Measurements from ENCODE around the gene CHRD. TPM values are rescaled to one million over a fixed set of nuclear protein-coding genes. Genes with fewer than 3 reads are reported as not detected.
A peak's percentile ranks its signal among the peaks of the same experiment; 100 is the strongest.

The CHRD gene
- total RNA-seq, 1 experiment from 2014 or later = 2.7 TPM

DNA sequence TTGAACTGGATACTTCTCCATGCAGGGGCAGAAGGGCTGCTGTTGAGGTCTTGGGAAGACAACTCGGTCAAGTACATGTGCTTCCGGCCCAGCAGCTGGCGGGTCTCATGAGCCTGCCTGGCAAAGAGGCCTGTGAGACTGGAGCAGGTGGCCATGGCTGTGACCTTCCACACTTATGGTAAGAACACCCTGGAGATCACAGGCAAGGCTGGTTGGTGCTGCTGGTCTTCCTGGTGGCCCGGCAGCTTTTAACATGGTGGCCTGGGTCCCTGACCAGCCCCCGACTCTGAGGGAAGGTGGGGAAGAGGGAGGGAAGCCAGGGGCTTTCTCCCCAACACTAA is 15.4 kb downstream of the CHRD start (continued):
- no peak for TF ChIP-seq ZNF219 (CRISPR knock-in tag; IDR thresholded peaks at IDR 0.05; ENCODE audit: borderline replicate concordance)
- TF ChIP-seq, protein P1, sequence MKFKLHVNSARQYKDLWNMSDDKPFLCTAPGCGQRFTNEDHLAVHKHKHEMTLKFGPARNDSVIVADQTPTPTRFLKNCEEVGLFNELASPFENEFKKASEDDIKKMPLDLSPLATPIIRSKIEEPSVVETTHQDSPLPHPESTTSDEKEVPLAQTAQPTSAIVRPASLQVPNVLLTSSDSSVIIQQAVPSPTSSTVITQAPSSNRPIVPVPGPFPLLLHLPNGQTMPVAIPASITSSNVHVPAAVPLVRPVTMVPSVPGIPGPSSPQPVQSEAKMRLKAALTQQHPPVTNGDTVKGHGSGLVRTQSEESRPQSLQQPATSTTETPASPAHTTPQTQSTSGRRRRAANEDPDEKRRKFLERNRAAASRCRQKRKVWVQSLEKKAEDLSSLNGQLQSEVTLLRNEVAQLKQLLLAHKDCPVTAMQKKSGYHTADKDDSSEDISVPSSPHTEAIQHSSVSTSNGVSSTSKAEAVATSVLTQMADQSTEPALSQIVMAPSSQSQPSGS (CRISPR knock-in tag; IDR thresholded peaks at IDR 0.05; ENCODE audit: borderline replicate concordance, low read depth) = no peak
- no peak for TF ChIP-seq ZNF121 (CRISPR knock-in tag; IDR thresholded peaks at IDR 0.05)
- TF ChIP-seq ZNF671 (CRISPR knock-in tag; IDR thresholded peaks at IDR 0.05) = no peak
- TF ChIP-seq RELA (CRISPR knock-in tag; IDR thresholded peaks at IDR 0.05; ENCODE audit: borderline replicate concordance) = no peak
- TF ChIP-seq ATF1 (CRISPR knock-in tag; IDR thresholded peaks at IDR 0.05) = no peak

DNA sequence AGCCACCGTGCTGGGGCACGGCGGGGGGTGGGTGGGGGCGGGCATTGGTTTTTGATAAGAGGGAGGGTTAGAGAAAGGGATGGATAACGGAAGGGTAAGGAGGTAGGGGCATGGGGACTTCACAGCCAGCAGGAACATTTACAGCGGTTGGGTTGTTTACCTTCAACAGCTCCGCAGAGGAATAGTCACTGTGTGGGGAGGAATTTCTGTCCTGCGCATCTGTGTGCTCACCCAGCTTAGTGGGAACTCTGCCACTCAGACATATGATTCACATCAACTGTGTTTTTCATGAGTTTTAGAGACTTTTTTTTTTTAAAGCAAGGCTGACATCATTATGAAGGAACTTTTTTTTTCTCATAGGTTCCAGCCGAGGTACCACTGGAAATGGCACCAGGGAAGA is 19.6 kb downstream of the CHRD start:
- no peak for TF ChIP-seq ZNF671 (CRISPR knock-in tag; IDR thresholded peaks at IDR 0.05)
- no peak for TF ChIP-seq GABPB1 (CRISPR knock-in tag; IDR thresholded peaks at IDR 0.05)
- TF ChIP-seq, protein P2, sequence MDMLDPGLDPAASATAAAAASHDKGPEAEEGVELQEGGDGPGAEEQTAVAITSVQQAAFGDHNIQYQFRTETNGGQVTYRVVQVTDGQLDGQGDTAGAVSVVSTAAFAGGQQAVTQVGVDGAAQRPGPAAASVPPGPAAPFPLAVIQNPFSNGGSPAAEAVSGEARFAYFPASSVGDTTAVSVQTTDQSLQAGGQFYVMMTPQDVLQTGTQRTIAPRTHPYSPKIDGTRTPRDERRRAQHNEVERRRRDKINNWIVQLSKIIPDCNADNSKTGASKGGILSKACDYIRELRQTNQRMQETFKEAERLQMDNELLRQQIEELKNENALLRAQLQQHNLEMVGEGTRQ (CRISPR knock-in tag; IDR thresholded peaks at IDR 0.05) = no peak
- TF ChIP-seq, protein P3, sequence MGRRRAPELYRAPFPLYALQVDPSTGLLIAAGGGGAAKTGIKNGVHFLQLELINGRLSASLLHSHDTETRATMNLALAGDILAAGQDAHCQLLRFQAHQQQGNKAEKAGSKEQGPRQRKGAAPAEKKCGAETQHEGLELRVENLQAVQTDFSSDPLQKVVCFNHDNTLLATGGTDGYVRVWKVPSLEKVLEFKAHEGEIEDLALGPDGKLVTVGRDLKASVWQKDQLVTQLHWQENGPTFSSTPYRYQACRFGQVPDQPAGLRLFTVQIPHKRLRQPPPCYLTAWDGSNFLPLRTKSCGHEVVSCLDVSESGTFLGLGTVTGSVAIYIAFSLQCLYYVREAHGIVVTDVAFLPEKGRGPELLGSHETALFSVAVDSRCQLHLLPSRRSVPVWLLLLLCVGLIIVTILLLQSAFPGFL (CRISPR knock-in tag; IDR thresholded peaks at IDR 0.05; ENCODE audit: borderline replicate concordance) = no peak
- no peak for TF ChIP-seq TEAD1 (CRISPR knock-in tag; IDR thresholded peaks at IDR 0.05)
- TF ChIP-seq NFE2L1 (CRISPR knock-in tag; IDR thresholded peaks at IDR 0.05) = no peak
- TF ChIP-seq, protein P4, sequence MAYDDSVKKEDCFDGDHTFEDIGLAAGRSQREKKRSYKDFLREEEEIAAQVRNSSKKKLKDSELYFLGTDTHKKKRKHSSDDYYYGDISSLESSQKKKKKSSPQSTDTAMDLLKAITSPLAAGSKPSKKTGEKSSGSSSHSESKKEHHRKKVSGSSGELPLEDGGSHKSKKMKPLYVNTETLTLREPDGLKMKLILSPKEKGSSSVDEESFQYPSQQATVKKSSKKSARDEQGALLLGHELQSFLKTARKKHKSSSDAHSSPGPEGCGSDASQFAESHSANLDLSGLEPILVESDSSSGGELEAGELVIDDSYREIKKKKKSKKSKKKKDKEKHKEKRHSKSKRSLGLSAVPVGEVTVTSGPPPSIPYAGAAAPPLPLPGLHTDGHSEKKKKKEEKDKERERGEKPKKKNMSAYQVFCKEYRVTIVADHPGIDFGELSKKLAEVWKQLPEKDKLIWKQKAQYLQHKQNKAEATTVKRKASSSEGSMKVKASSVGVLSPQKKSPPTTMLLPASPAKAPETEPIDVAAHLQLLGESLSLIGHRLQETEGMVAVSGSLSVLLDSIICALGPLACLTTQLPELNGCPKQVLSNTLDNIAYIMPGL (CRISPR knock-in tag; IDR thresholded peaks at IDR 0.05) = no peak
- TF ChIP-seq, protein P5, sequence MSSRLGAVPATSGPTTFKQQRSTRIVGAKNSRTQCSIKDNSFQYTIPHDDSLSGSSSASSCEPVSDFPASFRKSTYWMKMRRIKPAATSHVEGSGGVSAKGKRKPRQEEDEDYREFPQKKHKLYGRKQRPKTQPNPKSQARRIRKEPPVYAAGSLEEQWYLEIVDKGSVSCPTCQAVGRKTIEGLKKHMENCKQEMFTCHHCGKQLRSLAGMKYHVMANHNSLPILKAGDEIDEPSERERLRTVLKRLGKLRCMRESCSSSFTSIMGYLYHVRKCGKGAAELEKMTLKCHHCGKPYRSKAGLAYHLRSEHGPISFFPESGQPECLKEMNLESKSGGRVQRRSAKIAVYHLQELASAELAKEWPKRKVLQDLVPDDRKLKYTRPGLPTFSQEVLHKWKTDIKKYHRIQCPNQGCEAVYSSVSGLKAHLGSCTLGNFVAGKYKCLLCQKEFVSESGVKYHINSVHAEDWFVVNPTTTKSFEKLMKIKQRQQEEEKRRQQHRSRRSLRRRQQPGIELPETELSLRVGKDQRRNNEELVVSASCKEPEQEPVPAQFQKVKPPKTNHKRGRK (CRISPR knock-in tag; IDR thresholded peaks at IDR 0.05; ENCODE audit: borderline replicate concordance) = no peak
- TF ChIP-seq, protein P6, sequence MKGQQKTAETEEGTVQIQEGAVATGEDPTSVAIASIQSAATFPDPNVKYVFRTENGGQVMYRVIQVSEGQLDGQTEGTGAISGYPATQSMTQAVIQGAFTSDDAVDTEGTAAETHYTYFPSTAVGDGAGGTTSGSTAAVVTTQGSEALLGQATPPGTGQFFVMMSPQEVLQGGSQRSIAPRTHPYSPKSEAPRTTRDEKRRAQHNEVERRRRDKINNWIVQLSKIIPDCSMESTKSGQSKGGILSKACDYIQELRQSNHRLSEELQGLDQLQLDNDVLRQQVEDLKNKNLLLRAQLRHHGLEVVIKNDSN (CRISPR knock-in tag; IDR thresholded peaks at IDR 0.05) = no peak
- no peak for TF ChIP-seq EMX1 (CRISPR knock-in tag; IDR thresholded peaks at IDR 0.05)
- no peak for TF ChIP-seq TEAD4 (CRISPR knock-in tag; IDR thresholded peaks at IDR 0.05)
- TF ChIP-seq, protein P7, sequence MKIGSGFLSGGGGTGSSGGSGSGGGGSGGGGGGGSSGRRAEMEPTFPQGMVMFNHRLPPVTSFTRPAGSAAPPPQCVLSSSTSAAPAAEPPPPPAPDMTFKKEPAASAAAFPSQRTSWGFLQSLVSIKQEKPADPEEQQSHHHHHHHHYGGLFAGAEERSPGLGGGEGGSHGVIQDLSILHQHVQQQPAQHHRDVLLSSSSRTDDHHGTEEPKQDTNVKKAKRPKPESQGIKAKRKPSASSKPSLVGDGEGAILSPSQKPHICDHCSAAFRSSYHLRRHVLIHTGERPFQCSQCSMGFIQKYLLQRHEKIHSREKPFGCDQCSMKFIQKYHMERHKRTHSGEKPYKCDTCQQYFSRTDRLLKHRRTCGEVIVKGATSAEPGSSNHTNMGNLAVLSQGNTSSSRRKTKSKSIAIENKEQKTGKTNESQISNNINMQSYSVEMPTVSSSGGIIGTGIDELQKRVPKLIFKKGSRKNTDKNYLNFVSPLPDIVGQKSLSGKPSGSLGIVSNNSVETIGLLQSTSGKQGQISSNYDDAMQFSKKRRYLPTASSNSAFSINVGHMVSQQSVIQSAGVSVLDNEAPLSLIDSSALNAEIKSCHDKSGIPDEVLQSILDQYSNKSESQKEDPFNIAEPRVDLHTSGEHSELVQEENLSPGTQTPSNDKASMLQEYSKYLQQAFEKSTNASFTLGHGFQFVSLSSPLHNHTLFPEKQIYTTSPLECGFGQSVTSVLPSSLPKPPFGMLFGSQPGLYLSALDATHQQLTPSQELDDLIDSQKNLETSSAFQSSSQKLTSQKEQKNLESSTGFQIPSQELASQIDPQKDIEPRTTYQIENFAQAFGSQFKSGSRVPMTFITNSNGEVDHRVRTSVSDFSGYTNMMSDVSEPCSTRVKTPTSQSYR (CRISPR knock-in tag; IDR thresholded peaks at IDR 0.05) = no peak
- TF ChIP-seq NFATC4 (CRISPR knock-in tag; IDR thresholded peaks at IDR 0.05) = no peak
- TF ChIP-seq, protein P8, sequence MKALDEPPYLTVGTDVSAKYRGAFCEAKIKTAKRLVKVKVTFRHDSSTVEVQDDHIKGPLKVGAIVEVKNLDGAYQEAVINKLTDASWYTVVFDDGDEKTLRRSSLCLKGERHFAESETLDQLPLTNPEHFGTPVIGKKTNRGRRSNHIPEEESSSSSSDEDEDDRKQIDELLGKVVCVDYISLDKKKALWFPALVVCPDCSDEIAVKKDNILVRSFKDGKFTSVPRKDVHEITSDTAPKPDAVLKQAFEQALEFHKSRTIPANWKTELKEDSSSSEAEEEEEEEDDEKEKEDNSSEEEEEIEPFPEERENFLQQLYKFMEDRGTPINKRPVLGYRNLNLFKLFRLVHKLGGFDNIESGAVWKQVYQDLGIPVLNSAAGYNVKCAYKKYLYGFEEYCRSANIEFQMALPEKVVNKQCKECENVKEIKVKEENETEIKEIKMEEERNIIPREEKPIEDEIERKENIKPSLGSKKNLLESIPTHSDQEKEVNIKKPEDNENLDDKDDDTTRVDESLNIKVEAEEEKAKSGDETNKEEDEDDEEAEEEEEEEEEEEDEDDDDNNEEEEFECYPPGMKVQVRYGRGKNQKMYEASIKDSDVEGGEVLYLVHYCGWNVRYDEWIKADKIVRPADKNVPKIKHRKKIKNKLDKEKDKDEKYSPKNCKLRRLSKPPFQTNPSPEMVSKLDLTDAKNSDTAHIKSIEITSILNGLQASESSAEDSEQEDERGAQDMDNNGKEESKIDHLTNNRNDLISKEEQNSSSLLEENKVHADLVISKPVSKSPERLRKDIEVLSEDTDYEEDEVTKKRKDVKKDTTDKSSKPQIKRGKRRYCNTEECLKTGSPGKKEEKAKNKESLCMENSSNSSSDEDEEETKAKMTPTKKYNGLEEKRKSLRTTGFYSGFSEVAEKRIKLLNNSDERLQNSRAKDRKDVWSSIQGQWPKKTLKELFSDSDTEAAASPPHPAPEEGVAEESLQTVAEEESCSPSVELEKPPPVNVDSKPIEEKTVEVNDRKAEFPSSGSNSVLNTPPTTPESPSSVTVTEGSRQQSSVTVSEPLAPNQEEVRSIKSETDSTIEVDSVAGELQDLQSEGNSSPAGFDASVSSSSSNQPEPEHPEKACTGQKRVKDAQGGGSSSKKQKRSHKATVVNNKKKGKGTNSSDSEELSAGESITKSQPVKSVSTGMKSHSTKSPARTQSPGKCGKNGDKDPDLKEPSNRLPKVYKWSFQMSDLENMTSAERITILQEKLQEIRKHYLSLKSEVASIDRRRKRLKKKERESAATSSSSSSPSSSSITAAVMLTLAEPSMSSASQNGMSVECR (CRISPR knock-in tag; IDR thresholded peaks at IDR 0.05; ENCODE audit: borderline replicate concordance) = no peak
- no peak for TF ChIP-seq ZNF263 (CRISPR knock-in tag; IDR thresholded peaks at IDR 0.05; ENCODE audit: low read depth)
- TF ChIP-seq CBFB (CRISPR knock-in tag; IDR thresholded peaks at IDR 0.05; ENCODE audit: low read depth) = no peak
- no peak for TF ChIP-seq ZNF423 (CRISPR knock-in tag; IDR thresholded peaks at IDR 0.05)
- no peak for TF ChIP-seq SP1 (CRISPR knock-in tag; conservative IDR thresholded peaks at IDR 0.05)
- Mint-ChIP-seq H3K27ac (no peak overlapping the region), H3K9me3 (no peaks in the 10 kb centered on the region), H3K27me3 (ENCODE audit: low read depth) (no peaks in the 10 kb centered on the region), H3K4me3 (no peak overlapping the region), H3K4me1 (0 out of 2 replicates have a peak, but pooled peaks cover 3% of the 10 kb centered on the region), H3K36me3 (no peaks in the 10 kb centered on the region)
- POLR2A ChIA-PET = no interaction called here
- CTCF ChIA-PET = interaction anchor here (0.6 to 1.9 kb wide), 5 partner anchors 14 to 162 kb away, joined by 3 to 11 read pairs (median 3); no protein-coding TSS in a partner anchor
- ATAC-seq = peak; percentile 53
- DNase-seq (ENCODE audit: low spot score) = no peak
